OCI-LY3 (cell line): ENCODE measurements around the gene RGS4.

Experiments used
- H2AFZ ChIP-seq: fragments of 200-600, 300-600 bp; shearing (Covaris generic); 2 replicates; pipeline ENCODE4 v1.6.0; 2014; ENCODE audit warnings: antibody characterized with exemption, low read depth, low read length
- H3K27ac ChIP-seq: fragments of 200-600, 300-600 bp; sonication (generic); 2 replicates; pipeline ENCODE4 v1.5.1; 2014; ENCODE audit warnings: mild to moderate bottlenecking, low read length, moderate library complexity, mixed read lengths
- H3K27me3 ChIP-seq: fragments of 200-600, 300-600 bp; sonication (generic); 2 replicates; pipeline ENCODE4 v1.6.1; 2014; ENCODE audit warnings: low read depth, low read length, mixed read lengths
- H3K36me3 ChIP-seq: fragments of 200-600, 300-600 bp; sonication (generic); replicated peaks from 2 replicates; pipeline ENCODE3; 2014; ENCODE audit warnings: low read depth, low read length, mixed read lengths
- H3K4me1 ChIP-seq: fragments of 300-600, 200-600 bp; sonication (generic); 2 replicates; pipeline ENCODE4 v1.6.1; 2014; ENCODE audit warnings: low read length, mixed read lengths
- H3K4me2 ChIP-seq: fragments of 200-600, 300-600 bp; sonication (generic); 2 replicates; pipeline ENCODE4 v1.6.1; 2014; ENCODE audit warnings: low read length, mixed read lengths
- H3K4me3 ChIP-seq: fragments of 300-600, 200-600 bp; sonication (generic); 2 replicates; pipeline ENCODE4 v1.5.1; 2014; ENCODE audit warnings: antibody characterized with exemption, mild to moderate bottlenecking, low read length, moderate library complexity
- H3K79me2 ChIP-seq: fragments of 300-600, 200-600 bp; shearing (Covaris generic); 2 replicates; pipeline ENCODE4 v1.6.1; 2014; ENCODE audit warnings: mild to moderate bottlenecking, low read length, mixed read lengths
- H3K9ac ChIP-seq: fragments of 300-600, 200-600 bp; shearing (Covaris generic); 2 replicates; pipeline ENCODE4 v1.6.0; 2014; ENCODE audit warnings: mild to moderate bottlenecking, low read length, moderate library complexity
- H3K9me3 ChIP-seq: fragments of 200-600, 300-600 bp; shearing (Covaris generic); 2 replicates; pipeline ENCODE4 v1.6.1; 2014; ENCODE audit warnings: low read length, mixed read lengths; ENCODE audit not compliant: insufficient read depth
- H4K20me1 ChIP-seq: fragments of 200-600, 300-600 bp; sonication (generic); 2 replicates; pipeline ENCODE4 v1.6.1; 2016; ENCODE audit warnings: low read length, mixed read lengths; ENCODE audit not compliant: insufficient read depth
- CTCF ChIP-seq: fragments of 200-600, 300-600 bp; sonication (generic); IDR thresholded peaks from 2 replicates; pipeline ENCODE4 v1.5.1; 2014; ENCODE audit warnings: antibody characterized with exemption, low read length, low read depth
- EZH2phosphoT487 ChIP-seq: fragments of 200-600 bp; shearing (Covaris generic); IDR thresholded peaks from 2 replicates; pipeline ENCODE4 v1.6.1; 2018; ENCODE audit warnings: antibody characterized with exemption, mixed run types, low read depth

The RGS4 gene

DNA sequence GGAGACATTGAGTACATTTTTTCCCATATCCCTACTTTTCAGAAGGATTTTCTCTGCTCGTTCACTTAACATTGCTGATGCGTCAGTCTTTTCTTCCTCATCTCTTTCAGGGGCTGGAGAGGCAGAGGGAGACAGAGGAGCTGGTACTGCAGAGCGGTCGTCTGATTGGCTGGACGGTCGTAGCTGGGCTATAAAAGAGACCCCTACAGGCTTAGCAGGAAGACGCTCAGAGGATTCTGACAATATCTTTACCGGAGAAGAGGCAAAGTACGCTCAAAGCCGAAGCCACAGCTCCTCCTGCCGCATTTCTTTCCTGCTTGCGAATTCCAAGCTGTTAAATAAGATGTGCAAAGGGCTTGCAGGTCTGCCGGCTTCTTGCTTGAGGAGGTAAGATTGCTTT, at the start of gene RGS4:
Gene RGS4 (plus strand): TSS at position 220 of the 400 bp plus-strand sequence. CDS start 124 bp downstream, at position 344.
- Histone ChIP-seq H3K27me3 (peaks cover 55% of the 10 kb centered on the region), H4K20me1 (no peaks in the 10 kb centered on the region), H3K9ac (no peak within 1 kb of the TSS), H3K4me1 (peaks cover 2% of the 10 kb centered on the region; the same call in 1 of the 2 replicates), H3K36me3 (no peaks in the 10 kb centered on the region), H3K4me3 (no peak within 1 kb of the TSS), H3K4me2 (no peak within 1 kb of the TSS), H3K27ac (no peak within 1 kb of the TSS), H3K9me3 (no peaks in the 10 kb centered on the region), H2AFZ (no peak within 1 kb of the TSS), H3K79me2 (no peaks in the 10 kb centered on the region)
- TF ChIP-seq CTCF (no peak), EZH2phosphoT487 (no peak)

DNA sequence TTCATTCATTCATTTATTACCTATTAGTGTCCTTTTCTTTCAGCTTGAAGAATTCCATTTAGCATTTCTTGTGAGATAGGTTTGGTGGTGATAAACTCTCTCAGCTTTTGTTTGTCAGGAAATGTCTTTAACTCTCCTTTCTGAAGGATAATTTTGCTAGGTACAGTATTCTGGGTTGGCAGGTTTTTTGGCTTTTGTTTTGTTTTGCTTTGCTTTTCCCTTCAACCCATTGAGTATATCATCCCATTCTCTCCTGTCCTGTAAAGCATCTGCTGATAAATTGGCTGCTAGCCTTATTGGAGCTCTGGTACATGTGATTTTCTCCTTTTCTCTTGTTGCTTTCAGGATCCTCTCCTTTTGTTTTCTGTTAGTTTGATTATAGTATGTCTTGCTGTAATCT, 47.0 kb upstream of the RGS4 start:
- Histone ChIP-seq H3K27me3 (no peaks in the 10 kb centered on the region), H3K4me3 (no peak overlapping the region), H3K9me3 (no peaks in the 10 kb centered on the region), H3K4me1 (no peaks in the 10 kb centered on the region), H2AFZ (no peak overlapping the region), H3K27ac (no peak overlapping the region), H3K79me2 (no peaks in the 10 kb centered on the region), H3K36me3 (no peaks in the 10 kb centered on the region), H3K4me2 (no peak overlapping the region), H4K20me1 (no peaks in the 10 kb centered on the region), H3K9ac (no peak overlapping the region)
- TF ChIP-seq CTCF (no peak), EZH2phosphoT487 (no peak)

DNA sequence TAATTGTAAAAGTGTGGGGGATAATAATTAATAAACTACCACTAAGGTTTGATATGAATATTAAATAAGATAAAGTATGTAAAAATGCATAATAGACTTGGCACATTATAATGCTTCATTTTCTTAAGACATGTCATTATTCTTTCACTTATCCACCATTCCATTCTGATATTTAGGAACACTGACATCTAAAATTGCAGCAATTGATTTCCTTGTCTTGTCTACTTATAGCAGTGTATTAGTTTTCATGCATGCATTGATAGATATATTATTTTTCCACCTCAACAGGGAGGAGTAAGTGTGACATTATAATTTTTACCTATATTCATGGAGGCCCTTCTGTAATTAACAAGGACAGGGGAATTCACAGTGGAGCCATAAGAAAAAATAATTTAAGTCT, 41.6 kb upstream of the RGS4 start:
- Histone ChIP-seq H3K36me3 (no peaks in the 10 kb centered on the region), H3K4me2 (no peak overlapping the region), H4K20me1 (no peaks in the 10 kb centered on the region), H3K9me3 (no peaks in the 10 kb centered on the region), H3K27ac (no peak overlapping the region), H3K9ac (no peak overlapping the region), H2AFZ (no peak overlapping the region), H3K4me3 (no peak overlapping the region), H3K4me1 (no peaks in the 10 kb centered on the region), H3K79me2 (no peaks in the 10 kb centered on the region), H3K27me3 (peaks cover 4% of the 10 kb centered on the region; the same call in 1 of the 2 replicates)
- TF ChIP-seq CTCF (no peak), EZH2phosphoT487 (no peak)

DNA sequence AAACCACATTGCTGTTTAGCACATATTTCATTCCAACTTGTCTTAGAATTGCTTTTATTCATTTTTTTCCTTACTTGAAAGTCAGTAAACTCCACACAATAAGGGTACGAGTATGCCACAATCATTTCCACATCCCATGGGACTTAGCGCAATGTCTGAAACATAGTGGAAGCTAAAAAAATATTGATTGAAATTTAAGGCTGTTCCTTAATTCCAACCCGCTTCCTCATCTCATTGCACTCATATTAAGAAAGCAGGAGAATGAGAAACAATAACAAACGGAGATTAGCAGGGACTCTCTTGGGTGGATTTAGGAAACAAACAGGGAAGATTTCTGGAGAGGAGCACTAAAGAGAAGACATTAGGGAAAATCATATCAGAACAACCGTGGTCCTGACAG, 39.3 kb upstream of the RGS4 start:
- no peaks in the 10 kb centered on the region for H3K36me3 ChIP-seq
- TF ChIP-seq EZH2phosphoT487 = no peak
- no peak for TF ChIP-seq CTCF

More for the DNA sequence above, 39.3 kb upstream of the RGS4 start:
- Histone ChIP-seq H3K9me3 (no peaks in the 10 kb centered on the region), H2AFZ (no peak overlapping the region), H4K20me1 (no peaks in the 10 kb centered on the region), H3K27me3 (peaks cover 4% of the 10 kb centered on the region; the same call in 1 of the 2 replicates), H3K4me1 (no peaks in the 10 kb centered on the region), H3K79me2 (no peaks in the 10 kb centered on the region), H3K4me2 (no peak overlapping the region), H3K9ac (no peak overlapping the region), H3K4me3 (no peak overlapping the region), H3K27ac (no peak overlapping the region)
